Measurements from ENCODE around the gene CEP89.
"Not testable (repeated sequence)": the region's sequence is repeated elsewhere in the genome, so short reads cannot be mapped to it uniquely, and the experiment has no call there.

CEP89 gene

DNA sequence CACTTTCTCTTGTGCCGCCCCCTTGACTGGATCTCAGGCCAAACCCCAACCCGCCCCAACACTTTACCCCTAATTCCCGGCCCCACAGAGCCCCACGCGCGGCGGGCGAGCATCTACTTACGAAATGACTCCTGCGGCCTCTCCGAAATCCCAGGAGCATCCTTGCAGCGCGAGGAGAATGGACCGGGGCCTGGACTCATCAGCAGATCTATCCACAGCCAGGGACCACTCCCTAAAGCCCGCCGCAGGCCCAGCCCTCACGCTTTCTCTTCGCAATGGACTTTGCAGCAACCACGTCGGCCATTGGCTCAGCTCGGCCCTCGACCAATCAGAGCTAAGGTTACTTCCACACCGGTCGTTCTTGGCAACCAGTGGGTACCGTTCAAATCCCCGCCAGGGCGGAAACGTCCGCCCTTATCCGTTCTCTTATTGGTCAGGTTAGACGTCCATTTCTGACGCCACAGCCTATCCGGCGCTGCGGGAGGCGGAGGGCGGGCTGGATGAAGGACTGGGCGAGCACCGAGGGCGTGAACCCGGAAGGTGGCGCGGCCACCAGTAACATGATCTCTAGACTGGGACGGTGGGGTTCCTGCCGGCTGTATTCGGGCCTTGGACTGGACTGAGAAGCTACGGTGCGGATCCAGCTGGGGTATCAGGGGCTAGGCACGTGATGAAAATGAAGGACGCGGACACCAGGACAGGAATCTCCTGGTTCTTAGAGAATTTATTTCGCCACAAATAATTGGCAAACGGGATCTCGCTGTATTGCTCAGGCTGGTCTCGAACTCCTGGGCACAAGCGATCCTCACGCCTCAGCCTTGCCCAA lies at the start of gene CEP89, which contains the start of gene FAAP24:
Gene CEP89, minus strand, starts transcription at position 244 of the 826 bp plus-strand sequence. Its CDS starts 84 bp downstream, at position 160.
Gene FAAP24, plus strand, starts transcription at position 528 of the 826 bp plus-strand sequence. CDS start 955 bp downstream, outside the sequence.
- no peaks in the 10 kb centered on the region for H3K9me3 ChIP-seq (ENCODE audit: insufficient read depth, low read length, severe bottlenecking)
- peak within 1 kb of the TSS; percentile 90 for H2AFZ ChIP-seq (ENCODE audit: low read depth, low read length)
- ATAC-seq (ENCODE audit: insufficient read depth, low read depth), result peak; percentile 99
- H3K36me3 ChIP-seq (ENCODE audit: insufficient read depth, low read length), result peaks cover 34% of the 10 kb centered on the region
- H3K4me2 ChIP-seq (ENCODE audit: insufficient read depth, low read length), result peak within 1 kb of the TSS; percentile 99
- H3K9ac ChIP-seq (ENCODE audit: low read depth, low read length), result peak within 1 kb of the TSS; percentile 74
- H4K20me1 ChIP-seq (ENCODE audit: insufficient read depth, low read length), result peaks cover 16% of the 10 kb centered on the region; the same call in 1 of the 2 replicates
- H3K27ac ChIP-seq (ENCODE audit: low read length), result peak within 1 kb of the TSS; percentile 87
- TF ChIP-seq, protein P1, sequence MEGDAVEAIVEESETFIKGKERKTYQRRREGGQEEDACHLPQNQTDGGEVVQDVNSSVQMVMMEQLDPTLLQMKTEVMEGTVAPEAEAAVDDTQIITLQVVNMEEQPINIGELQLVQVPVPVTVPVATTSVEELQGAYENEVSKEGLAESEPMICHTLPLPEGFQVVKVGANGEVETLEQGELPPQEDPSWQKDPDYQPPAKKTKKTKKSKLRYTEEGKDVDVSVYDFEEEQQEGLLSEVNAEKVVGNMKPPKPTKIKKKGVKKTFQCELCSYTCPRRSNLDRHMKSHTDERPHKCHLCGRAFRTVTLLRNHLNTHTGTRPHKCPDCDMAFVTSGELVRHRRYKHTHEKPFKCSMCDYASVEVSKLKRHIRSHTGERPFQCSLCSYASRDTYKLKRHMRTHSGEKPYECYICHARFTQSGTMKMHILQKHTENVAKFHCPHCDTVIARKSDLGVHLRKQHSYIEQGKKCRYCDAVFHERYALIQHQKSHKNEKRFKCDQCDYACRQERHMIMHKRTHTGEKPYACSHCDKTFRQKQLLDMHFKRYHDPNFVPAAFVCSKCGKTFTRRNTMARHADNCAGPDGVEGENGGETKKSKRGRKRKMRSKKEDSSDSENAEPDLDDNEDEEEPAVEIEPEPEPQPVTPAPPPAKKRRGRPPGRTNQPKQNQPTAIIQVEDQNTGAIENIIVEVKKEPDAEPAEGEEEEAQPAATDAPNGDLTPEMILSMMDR (IDR thresholded peaks at IDR 0.05; ENCODE audit: borderline replicate concordance, extremely low read depth, low read length, poor library complexity, severe bottlenecking), result no peak
- no peak for TF ChIP-seq EZH2 (IDR thresholded peaks at IDR 0.05; ENCODE audit: borderline replicate concordance, low read depth, low read length, severe bottlenecking)
- peaks cover 33% of the 10 kb centered on the region for H3K4me1 ChIP-seq (ENCODE audit: insufficient read depth, low read length)
- peaks cover 37% of the 10 kb centered on the region for H3K79me2 ChIP-seq (ENCODE audit: insufficient read depth, low read length)
- H3K27me3 ChIP-seq (ENCODE audit: insufficient read depth, low read length, poor library complexity), result no peaks in the 10 kb centered on the region
- DNase-seq, result peak; percentile 99
- H3K4me3 ChIP-seq (ENCODE audit: low read depth in 1 of 2, low read length in 2 of 2), result peak within 1 kb of the TSS; percentile 66 to 88

DNA sequence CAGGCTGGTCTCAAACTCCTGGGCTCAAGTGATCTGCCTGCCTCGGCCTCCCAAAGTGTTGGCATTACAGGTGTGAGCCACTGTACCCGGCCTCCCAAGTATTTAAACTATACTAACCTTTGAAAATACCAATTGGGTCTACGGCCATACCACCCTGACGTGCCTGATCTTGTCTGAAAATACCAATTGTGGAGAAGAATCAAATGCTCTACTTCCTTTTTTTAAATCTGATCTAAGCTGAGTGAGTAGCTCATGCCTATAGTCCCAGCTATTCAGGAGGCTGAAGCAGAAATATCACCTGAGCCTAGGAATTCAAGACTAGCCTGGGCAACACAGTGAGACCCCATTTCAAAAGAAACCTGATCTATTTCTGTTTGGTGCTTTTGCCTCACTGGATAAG lies 39.1 kb upstream of the CEP89 start:
- H3K4me1 ChIP-seq (ENCODE audit: insufficient read depth, low read length); H3K79me2 ChIP-seq (ENCODE audit: insufficient read depth, low read length); H3K36me3 ChIP-seq (ENCODE audit: insufficient read depth, low read length); H3K27ac ChIP-seq (ENCODE audit: low read length); H4K20me1 ChIP-seq (ENCODE audit: insufficient read depth, low read length); H3K4me2 ChIP-seq (ENCODE audit: insufficient read depth, low read length); H3K9me3 ChIP-seq (ENCODE audit: insufficient read depth, low read length, severe bottlenecking); ATAC-seq (ENCODE audit: insufficient read depth, low read depth); H3K9ac ChIP-seq (ENCODE audit: low read depth, low read length); DNase-seq; H3K4me3 ChIP-seq (ENCODE audit: low read depth in 1 of 2, low read length in 2 of 2); H3K27me3 ChIP-seq (ENCODE audit: insufficient read depth, low read length, poor library complexity); H2AFZ ChIP-seq (ENCODE audit: low read depth, low read length): not testable (repeated sequence)

DNA sequence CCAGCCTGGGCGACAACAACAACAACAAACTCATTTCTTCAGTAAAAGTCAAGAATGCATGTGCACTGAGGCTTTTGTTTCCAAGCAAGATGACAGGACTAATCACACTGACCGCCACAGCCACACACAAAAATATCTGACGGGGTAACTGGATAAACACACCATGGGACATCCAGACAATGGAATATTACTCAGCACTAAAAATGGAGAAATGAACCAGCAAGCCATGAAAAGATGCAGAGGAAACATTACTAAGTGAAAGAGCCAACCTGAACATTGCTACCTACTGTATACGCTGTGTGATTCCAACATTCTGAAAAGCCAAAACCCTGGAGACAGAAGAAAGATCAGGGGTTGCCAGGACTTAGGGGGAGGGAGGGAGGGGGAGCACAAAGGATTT lies 37.0 kb upstream of the CEP89 start:
- Histone ChIP-seq H4K20me1 (ENCODE audit: insufficient read depth, low read length) (no peaks in the 10 kb centered on the region), H3K4me3 (ENCODE audit: low read depth in 1 of 2, low read length in 2 of 2) (no peak overlapping the region), H3K79me2 (ENCODE audit: insufficient read depth, low read length) (no peaks in the 10 kb centered on the region), H3K27me3 (ENCODE audit: insufficient read depth, low read length, poor library complexity) (no peaks in the 10 kb centered on the region), H2AFZ (ENCODE audit: low read depth, low read length) (no peak overlapping the region), H3K9me3 (ENCODE audit: insufficient read depth, low read length, severe bottlenecking) (no peaks in the 10 kb centered on the region), H3K4me1 (ENCODE audit: insufficient read depth, low read length) (no peaks in the 10 kb centered on the region), H3K27ac (ENCODE audit: low read length) (no peak overlapping the region), H3K36me3 (ENCODE audit: insufficient read depth, low read length) (no peaks in the 10 kb centered on the region), H3K4me2 (ENCODE audit: insufficient read depth, low read length) (no peak overlapping the region), H3K9ac (ENCODE audit: low read depth, low read length) (no peak overlapping the region)
- DNase-seq (no peak), ATAC-seq (ENCODE audit: insufficient read depth, low read depth) (no peak)
- TF ChIP-seq EZH2 (IDR thresholded peaks at IDR 0.05; ENCODE audit: borderline replicate concordance, low read depth, low read length, severe bottlenecking), result no peak
- TF ChIP-seq, protein P1 (IDR thresholded peaks at IDR 0.05; ENCODE audit: borderline replicate concordance, extremely low read depth, low read length, poor library complexity, severe bottlenecking), result no peak

DNA sequence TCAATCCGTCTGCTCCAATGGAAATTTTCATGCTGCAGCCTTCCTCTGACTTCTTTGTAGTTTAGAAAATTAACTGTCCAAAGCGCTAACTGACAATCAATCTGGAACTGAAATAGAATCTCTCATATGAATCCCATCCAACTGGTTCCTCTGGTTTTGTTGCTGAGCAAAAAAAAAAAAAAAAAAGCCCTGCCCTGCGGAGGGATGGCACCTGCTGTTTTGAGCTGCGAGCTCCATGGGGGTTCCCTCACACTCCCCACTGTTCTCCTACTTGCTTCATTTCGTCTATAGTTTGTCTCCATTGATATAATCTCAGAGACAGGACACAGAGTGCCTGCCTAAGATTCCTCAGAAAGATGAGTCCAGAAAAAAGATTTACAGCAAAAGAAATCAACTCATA lies 33.7 kb upstream of the CEP89 start:
- Histone ChIP-seq H3K4me1 (ENCODE audit: insufficient read depth, low read length) (no peaks in the 10 kb centered on the region), H3K27ac (ENCODE audit: low read length) (no peak overlapping the region), H3K9me3 (ENCODE audit: insufficient read depth, low read length, severe bottlenecking) (no peaks in the 10 kb centered on the region), H3K4me3 (ENCODE audit: low read depth in 1 of 2, low read length in 2 of 2) (no peak overlapping the region), H3K9ac (ENCODE audit: low read depth, low read length) (no peak overlapping the region), H3K27me3 (ENCODE audit: insufficient read depth, low read length, poor library complexity) (no peaks in the 10 kb centered on the region), H2AFZ (ENCODE audit: low read depth, low read length) (no peak overlapping the region), H3K36me3 (ENCODE audit: insufficient read depth, low read length) (no peaks in the 10 kb centered on the region), H4K20me1 (ENCODE audit: insufficient read depth, low read length) (no peaks in the 10 kb centered on the region), H3K4me2 (ENCODE audit: insufficient read depth, low read length) (no peak overlapping the region), H3K79me2 (ENCODE audit: insufficient read depth, low read length) (no peaks in the 10 kb centered on the region)
- TF ChIP-seq, protein P1 (IDR thresholded peaks at IDR 0.05; ENCODE audit: borderline replicate concordance, extremely low read depth, low read length, poor library complexity, severe bottlenecking), result no peak
- TF ChIP-seq EZH2 (IDR thresholded peaks at IDR 0.05; ENCODE audit: borderline replicate concordance, low read depth, low read length, severe bottlenecking), result no peak
- ATAC-seq (ENCODE audit: insufficient read depth, low read depth) (no peak), DNase-seq (no peak)

DNA sequence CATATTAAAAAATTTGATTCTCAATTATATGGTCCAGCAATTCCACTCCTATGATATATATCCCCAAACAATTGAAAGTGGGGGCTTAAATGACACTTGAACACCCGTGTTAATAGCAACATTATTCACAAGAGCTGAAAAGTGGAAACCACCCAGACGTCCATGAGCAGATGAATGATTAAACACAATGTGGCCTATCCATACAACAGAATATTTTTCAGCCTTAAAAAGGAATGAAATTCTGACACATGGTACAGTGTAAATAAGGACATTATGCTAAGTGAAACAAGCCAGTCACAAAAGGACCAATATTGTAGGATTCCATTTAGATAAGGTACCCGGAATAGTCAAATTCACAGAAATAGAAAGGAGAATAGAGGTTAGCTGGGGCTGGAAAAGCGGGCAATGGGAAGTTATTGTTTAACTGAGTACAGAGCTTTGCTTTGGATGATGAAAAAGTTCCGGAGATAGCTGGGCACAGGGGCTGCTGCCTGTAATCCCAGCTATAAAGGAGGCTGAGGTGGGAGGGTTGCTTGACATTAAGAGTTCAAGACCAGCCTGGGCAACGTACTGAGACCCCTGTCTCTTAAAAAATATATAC lies 31.8 kb upstream of the CEP89 start:
- not testable (repeated sequence) for H3K9ac ChIP-seq (ENCODE audit: low read depth, low read length); H3K79me2 ChIP-seq (ENCODE audit: insufficient read depth, low read length); H3K27ac ChIP-seq (ENCODE audit: low read length); ATAC-seq (ENCODE audit: insufficient read depth, low read depth); H3K9me3 ChIP-seq (ENCODE audit: insufficient read depth, low read length, severe bottlenecking); H3K4me3 ChIP-seq (ENCODE audit: low read depth in 1 of 2, low read length in 2 of 2); H4K20me1 ChIP-seq (ENCODE audit: insufficient read depth, low read length); H2AFZ ChIP-seq (ENCODE audit: low read depth, low read length); H3K36me3 ChIP-seq (ENCODE audit: insufficient read depth, low read length); DNase-seq; H3K4me2 ChIP-seq (ENCODE audit: insufficient read depth, low read length); H3K27me3 ChIP-seq (ENCODE audit: insufficient read depth, low read length, poor library complexity); H3K4me1 ChIP-seq (ENCODE audit: insufficient read depth, low read length)

Data from DND-41 (cell line).